ENCODE data around the gene ABI3BP.

Gene ABI3BP

GRCh38 chr3:100893590-100893989 is 99.6 kb downstream of the ABI3BP start:
- no peak overlapping the region for H3K4me3 ChIP-seq
- peak; percentile 52 to 53 for TF ChIP-seq CTCF (IDR thresholded peaks at IDR 0.05)
- peak in 1 of 2 donors; percentile 66 for DNase-seq
- peaks cover 0 to 4% (median 0%) of the 10 kb centered on the region in 4 donors for H3K4me1 ChIP-seq
- H3K36me3 ChIP-seq, result no peaks in the 10 kb centered on the region
- intact Hi-C loops (cut with DNase I; ENCODE audit: low total_unique reads), result loop anchor here (5.0 kb wide), 1 partner anchor 299 kb away; no protein-coding TSS in a partner anchor
- no peak overlapping the region for H3K27ac ChIP-seq
- no peaks in the 10 kb centered on the region for H3K27me3 ChIP-seq
- H3K9me3 ChIP-seq, result no peaks in the 10 kb centered on the region

DNA sequence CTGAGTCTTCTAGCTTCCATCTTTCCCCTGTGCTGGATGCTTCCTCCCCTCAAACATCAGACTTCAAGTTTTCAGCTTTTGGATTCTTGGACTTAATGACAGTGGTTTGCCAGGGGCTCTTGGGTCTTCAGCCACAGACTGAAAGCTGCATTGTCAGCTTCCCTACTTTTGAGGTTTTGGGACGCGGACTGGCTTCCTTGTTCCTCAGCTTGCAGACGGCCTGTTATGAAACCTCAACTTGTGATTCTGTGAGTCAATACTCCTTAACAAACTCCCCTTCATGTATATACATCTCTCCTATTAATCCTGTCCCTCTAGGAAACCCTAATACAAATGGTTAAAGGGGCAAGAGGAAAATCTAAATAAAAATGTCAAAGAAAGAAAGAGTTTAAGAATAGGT is 100.1 kb downstream of the ABI3BP start:
- TF ChIP-seq CTCF (IDR thresholded peaks at IDR 0.05), result no peak
- peak in 1 of 2 donors; percentile 40 for DNase-seq
- Histone ChIP-seq H3K4me3 (no peak overlapping the region), H3K27me3 (no peaks in the 10 kb centered on the region), H3K9me3 (no peaks in the 10 kb centered on the region), H3K27ac (no peak overlapping the region), H3K36me3 (no peaks in the 10 kb centered on the region), H3K4me1 (no peaks in the 10 kb centered on the region)
- intact Hi-C loops (cut with DNase I; ENCODE audit: low total_unique reads), result loop anchor here (5.0 kb wide), 1 partner anchor 299 kb away; no protein-coding TSS in a partner anchor

GRCh38 chr3:100891827-100892226 is 101.4 kb downstream of the ABI3BP start:
- no peak overlapping the region for H3K4me3 ChIP-seq
- intact Hi-C loops (cut with DNase I; ENCODE audit: low total_unique reads), result loop anchor here (5.0 kb wide), 1 partner anchor 300 kb away; no protein-coding TSS in a partner anchor
- DNase-seq, result no peak
- no peaks in the 10 kb centered on the region for H3K9me3 ChIP-seq
- H3K27me3 ChIP-seq, result no peaks in the 10 kb centered on the region
- H3K27ac ChIP-seq, result no peak overlapping the region
- H3K36me3 ChIP-seq, result no peaks in the 10 kb centered on the region
- no peaks in the 10 kb centered on the region for H3K4me1 ChIP-seq
- no peak for TF ChIP-seq CTCF (IDR thresholded peaks at IDR 0.05)

DNA sequence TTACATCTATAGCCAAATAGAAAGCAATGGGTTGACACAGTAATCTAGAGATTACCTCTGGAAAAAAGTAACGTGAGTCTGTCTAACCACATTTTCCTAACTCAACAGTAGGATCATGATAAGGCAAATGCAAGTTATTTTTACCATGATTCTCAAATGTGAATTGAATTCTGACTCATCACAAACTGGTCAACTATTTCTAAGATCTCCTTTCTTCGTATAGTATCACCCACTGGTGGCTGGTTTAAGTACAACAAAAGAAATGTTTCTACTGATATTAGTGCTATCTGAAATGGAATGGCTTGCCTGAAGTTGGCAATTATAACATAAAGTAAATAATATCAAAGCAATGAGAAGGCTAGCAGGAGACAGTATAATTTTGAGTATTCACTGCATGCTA is 102.2 kb downstream of the ABI3BP start:
- no peak overlapping the region for H3K27ac ChIP-seq
- no peaks in the 10 kb centered on the region for H3K9me3 ChIP-seq
- intact Hi-C loops (cut with DNase I; ENCODE audit: low total_unique reads), result loop anchor here (5.0 kb wide), 1 partner anchor 301 kb away; no protein-coding TSS in a partner anchor

GRCh38 chr3:100888881-100889280 is 104.3 kb downstream of the ABI3BP start:
- no peak for TF ChIP-seq CTCF (IDR thresholded peaks at IDR 0.05)

More for the DNA sequence above, 102.2 kb downstream of the ABI3BP start:
- no peaks in the 10 kb centered on the region for H3K36me3 ChIP-seq
- no peaks in the 10 kb centered on the region for H3K27me3 ChIP-seq
- H3K4me3 ChIP-seq, result no peak overlapping the region
- no peak for DNase-seq
- TF ChIP-seq CTCF (IDR thresholded peaks at IDR 0.05), result peak in 1 of 2 experiments; percentile 28
- no peaks in the 10 kb centered on the region for H3K4me1 ChIP-seq

DNA sequence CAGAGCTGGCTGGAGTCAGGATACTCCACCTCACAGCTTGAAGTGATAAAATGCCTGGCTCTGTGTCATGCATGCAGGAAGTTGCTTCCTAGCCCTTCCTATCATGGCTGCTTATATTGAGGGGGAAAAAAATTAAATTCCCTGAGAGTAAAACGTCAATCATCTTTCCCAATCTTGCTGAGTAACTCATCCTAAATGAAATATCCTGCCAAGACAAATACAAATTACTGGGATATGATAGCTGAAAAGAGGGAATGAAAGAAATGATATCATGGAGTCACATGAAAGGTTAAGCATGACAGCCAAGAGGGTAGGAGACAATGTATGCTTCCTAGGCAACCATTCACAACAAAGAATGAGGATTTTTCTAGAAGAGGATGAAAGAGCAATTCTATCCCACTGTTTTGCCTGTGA is 110.6 kb downstream of the ABI3BP start:
- no peak overlapping the region for H3K27ac ChIP-seq
- intact Hi-C loops (cut with DNase I; ENCODE audit: low total_unique reads), result no loop called here

More at GRCh38 chr3:100888881-100889280, 104.3 kb downstream of the ABI3BP start:
- no peaks in the 10 kb centered on the region for H3K36me3 ChIP-seq
- H3K4me3 ChIP-seq, result no peak overlapping the region
- no peaks in the 10 kb centered on the region for H3K27me3 ChIP-seq
- H3K27ac ChIP-seq, result no peak overlapping the region
- H3K9me3 ChIP-seq, result no peaks in the 10 kb centered on the region
- no peak for DNase-seq
- intact Hi-C loops (cut with DNase I; ENCODE audit: low total_unique reads), result no loop called here
- no peaks in the 10 kb centered on the region for H3K4me1 ChIP-seq

More for the DNA sequence above, 110.6 kb downstream of the ABI3BP start:
- H3K36me3 ChIP-seq, result no peaks in the 10 kb centered on the region
- no peak overlapping the region for H3K4me3 ChIP-seq
- no peak for DNase-seq
- H3K4me1 ChIP-seq, result peaks cover 0 to 17% (median 1%) of the 10 kb centered on the region in 4 donors
- no peaks in the 10 kb centered on the region for H3K27me3 ChIP-seq
- H3K9me3 ChIP-seq, result no peaks in the 10 kb centered on the region
- no peak for TF ChIP-seq CTCF (IDR thresholded peaks at IDR 0.05)
